ENCODE data around the gene UNC5B.

UNC5B gene

GRCh38 chr10:71212318-71213126, at the start of gene UNC5B:
TSS of gene UNC5B (plus strand) at chr10:71212570. CDS start at chr10:71212986, 416 bp downstream.
- H3K4me1 Mint-ChIP-seq = peaks cover 6% of the 10 kb centered on the region
- H3K36me3 Mint-ChIP-seq = no peaks in the 10 kb centered on the region
- ATAC-seq = peak; percentile 68
- peak within 1 kb of the TSS; percentile 56 for H3K4me3 Mint-ChIP-seq
- no peak within 1 kb of the TSS for H3K27ac Mint-ChIP-seq
- H3K9me3 Mint-ChIP-seq = no peaks in the 10 kb centered on the region
- peaks cover 75% of the 10 kb centered on the region for H3K27me3 Mint-ChIP-seq

DNA sequence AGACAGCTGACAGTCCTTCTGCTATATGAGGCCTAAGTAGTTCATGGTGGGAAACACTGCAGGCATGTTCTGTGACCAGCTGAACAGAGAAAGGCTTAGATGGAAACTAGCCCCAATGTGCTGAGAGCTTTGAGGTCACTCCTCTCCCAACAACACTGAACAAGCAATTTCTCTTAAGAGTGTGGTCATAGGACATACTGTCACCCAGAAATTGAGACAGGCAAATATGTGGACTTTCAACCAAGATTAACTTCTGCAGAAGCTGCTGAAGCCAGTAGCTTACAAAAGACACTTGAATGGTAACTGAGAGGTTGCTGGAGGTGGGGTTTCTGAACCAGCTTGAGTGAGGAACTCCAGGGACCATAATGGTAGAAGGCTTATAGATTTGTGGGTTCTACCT, 38.9 kb upstream of the UNC5B start:
- no peak for ATAC-seq
- no peak overlapping the region for H3K4me3 Mint-ChIP-seq

GRCh38 chr10:71176661-71177060, 35.7 kb upstream of the UNC5B start:
- H3K27ac Mint-ChIP-seq = no peak overlapping the region
- no peaks in the 10 kb centered on the region for H3K4me1 Mint-ChIP-seq
- ATAC-seq = no peak
- H3K36me3 Mint-ChIP-seq = no peaks in the 10 kb centered on the region
- no peaks in the 10 kb centered on the region for H3K9me3 Mint-ChIP-seq
- no peak overlapping the region for H3K4me3 Mint-ChIP-seq
- peaks cover 14% of the 10 kb centered on the region for H3K27me3 Mint-ChIP-seq

More for the DNA sequence above, 38.9 kb upstream of the UNC5B start:
- Mint-ChIP-seq H3K27me3 (peaks cover 14% of the 10 kb centered on the region), H3K27ac (no peak overlapping the region), H3K9me3 (no peaks in the 10 kb centered on the region), H3K36me3 (no peaks in the 10 kb centered on the region), H3K4me1 (no peaks in the 10 kb centered on the region)

GRCh38 chr10:71177651-71178199, 34.6 kb upstream of the UNC5B start:
- H3K4me1 Mint-ChIP-seq = no peaks in the 10 kb centered on the region
- H3K9me3 Mint-ChIP-seq = no peaks in the 10 kb centered on the region
- H3K36me3 Mint-ChIP-seq = no peaks in the 10 kb centered on the region
- ATAC-seq = no peak
- H3K4me3 Mint-ChIP-seq = no peak overlapping the region
- peaks cover 14% of the 10 kb centered on the region for H3K27me3 Mint-ChIP-seq
- no peak overlapping the region for H3K27ac Mint-ChIP-seq

DNA sequence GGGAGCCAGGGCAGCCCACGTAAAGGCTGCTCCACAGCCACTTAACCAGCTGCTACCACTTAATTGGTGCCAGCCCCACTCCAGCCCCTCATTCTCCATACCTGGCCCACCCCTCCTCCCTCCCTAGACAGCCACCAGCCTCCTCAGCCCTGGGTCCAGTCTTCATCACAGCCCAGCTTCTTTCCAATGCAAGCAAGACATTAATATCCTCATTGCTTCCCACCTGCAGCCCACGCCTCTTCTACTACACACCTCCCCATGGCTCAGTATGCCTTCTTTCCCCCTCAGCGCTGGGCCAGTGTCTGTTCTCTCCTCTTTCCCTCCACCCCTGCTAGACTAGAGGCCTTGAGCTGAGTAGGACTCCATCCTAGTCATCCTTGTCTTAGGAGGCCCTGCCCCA, 33.5 kb upstream of the UNC5B start:
- no peaks in the 10 kb centered on the region for H3K9me3 Mint-ChIP-seq
- ATAC-seq = no peak
- no peaks in the 10 kb centered on the region for H3K4me1 Mint-ChIP-seq
- no peaks in the 10 kb centered on the region for H3K36me3 Mint-ChIP-seq
- H3K27me3 Mint-ChIP-seq = peaks cover 14% of the 10 kb centered on the region
- no peak overlapping the region for H3K27ac Mint-ChIP-seq
- no peak overlapping the region for H3K4me3 Mint-ChIP-seq

DNA sequence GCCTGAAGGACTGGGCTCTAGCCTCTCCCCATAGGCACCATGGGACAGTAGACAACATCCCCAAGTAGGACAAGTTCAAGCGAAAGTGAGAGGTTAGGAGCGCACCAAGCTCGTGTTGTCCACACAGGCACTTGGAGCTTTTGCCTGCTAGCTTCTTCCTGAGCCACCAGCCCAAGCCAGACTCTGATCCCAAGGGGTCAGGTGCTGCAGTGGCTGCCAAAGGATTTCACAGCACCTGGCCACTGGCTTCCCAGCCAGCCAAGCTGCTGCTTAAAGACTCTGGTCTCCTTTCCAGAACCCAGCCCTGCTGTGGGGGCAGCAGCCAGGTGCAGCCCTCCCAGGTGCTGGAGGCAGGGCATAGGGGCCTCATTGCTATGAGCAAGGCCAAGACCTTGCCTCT, 33.0 kb upstream of the UNC5B start:
- no peak for ATAC-seq
- Mint-ChIP-seq H3K27ac (no peak overlapping the region), H3K27me3 (peaks cover 15% of the 10 kb centered on the region), H3K4me1 (no peaks in the 10 kb centered on the region), H3K36me3 (no peaks in the 10 kb centered on the region), H3K4me3 (no peak overlapping the region), H3K9me3 (no peaks in the 10 kb centered on the region)

DNA sequence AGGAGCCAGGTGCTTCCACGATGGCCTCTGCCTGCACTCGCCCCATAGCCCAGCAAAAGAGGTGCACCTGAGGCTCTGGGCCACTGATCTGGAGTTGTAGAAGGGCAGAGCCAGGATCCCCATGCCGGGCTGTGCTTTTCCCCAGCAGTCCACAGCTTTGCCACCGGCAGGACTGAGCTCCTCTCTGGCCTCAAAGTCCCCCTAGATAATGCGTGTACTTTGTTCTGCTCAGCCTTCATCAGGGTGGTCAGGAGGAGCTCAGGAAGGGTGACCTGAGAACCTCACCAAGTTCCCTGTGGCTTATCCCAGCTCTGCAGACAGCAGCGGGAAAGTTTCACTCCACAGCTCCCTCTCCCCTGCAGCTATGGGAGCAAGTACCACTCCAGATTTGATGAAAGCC, 27.9 kb upstream of the UNC5B start:
- peaks cover 40% of the 10 kb centered on the region for H3K27me3 Mint-ChIP-seq
- H3K27ac Mint-ChIP-seq = no peak overlapping the region
- H3K4me1 Mint-ChIP-seq = no peaks in the 10 kb centered on the region
- ATAC-seq = no peak
- no peaks in the 10 kb centered on the region for H3K36me3 Mint-ChIP-seq
- no peaks in the 10 kb centered on the region for H3K9me3 Mint-ChIP-seq
- H3K4me3 Mint-ChIP-seq = no peak overlapping the region

DNA sequence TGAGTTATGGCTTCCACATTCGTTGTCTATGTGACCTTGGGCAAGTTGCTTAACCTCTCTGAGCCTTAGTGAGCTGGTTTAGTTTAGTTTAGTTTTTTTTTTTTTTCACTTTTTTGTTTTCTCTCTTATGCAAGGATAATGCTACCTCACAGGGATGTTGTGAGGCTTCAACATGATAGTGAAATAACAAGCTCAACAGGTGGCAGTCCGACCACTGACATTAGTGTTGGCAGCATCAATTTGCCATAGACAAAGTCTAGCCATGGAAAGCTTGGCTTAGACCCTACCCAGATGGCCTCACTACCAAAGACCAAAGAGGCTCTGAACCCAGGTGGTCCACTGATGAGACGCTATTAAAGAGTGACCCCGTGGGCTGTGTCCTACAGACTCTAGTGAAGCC, 27.2 kb upstream of the UNC5B start:
- no peak overlapping the region for H3K4me3 Mint-ChIP-seq
- no peaks in the 10 kb centered on the region for H3K36me3 Mint-ChIP-seq
- no peak overlapping the region for H3K27ac Mint-ChIP-seq
- ATAC-seq = no peak
- no peaks in the 10 kb centered on the region for H3K4me1 Mint-ChIP-seq
- H3K27me3 Mint-ChIP-seq = peaks cover 48% of the 10 kb centered on the region
- H3K9me3 Mint-ChIP-seq = no peaks in the 10 kb centered on the region

DNA sequence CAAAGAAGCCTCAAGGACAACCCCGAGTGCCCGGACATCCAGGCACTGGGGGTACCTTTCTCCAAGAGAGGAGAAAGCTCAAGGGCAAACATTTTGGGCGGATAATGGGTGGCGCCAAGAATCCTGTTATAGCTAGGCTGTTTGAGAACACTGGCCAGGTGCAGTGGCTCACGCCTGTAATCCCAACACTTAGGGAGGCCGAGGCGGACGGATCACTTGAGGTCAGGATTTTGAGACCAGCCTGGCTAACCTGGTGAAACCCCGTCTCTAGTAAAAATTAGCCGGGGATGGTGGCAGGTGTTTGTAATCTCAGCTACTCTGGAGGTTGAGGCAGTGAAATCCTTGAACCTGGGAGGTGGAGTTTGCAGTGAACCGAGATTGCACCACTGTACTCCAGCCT, 25.2 kb upstream of the UNC5B start:
- Mint-ChIP-seq H3K27me3 (peaks cover 64% of the 10 kb centered on the region), H3K9me3 (no peaks in the 10 kb centered on the region), H3K27ac (no peak overlapping the region), H3K4me3 (no peak overlapping the region), H3K36me3 (no peaks in the 10 kb centered on the region), H3K4me1 (no peaks in the 10 kb centered on the region)
- ATAC-seq = no peak

DNA sequence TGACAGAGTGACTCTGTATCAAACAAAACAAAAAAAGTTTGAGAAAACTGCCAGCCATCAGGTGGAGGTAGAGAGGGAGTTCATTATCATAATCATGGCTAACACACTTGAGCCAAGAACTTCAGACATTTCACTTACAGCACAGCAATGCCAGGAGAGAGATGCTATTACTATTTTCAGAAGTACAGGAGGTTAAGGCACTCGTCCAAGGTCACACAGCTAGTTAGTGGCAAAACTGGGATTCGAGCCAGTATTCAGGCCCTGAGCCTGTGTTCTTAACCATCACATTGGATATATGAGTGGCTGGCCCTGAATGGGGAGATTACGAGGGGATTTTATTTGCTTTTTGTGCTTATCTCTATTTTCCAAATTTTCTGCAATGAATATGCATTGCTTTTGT, 24.8 kb upstream of the UNC5B start:
- ATAC-seq = no peak
- no peaks in the 10 kb centered on the region for H3K4me1 Mint-ChIP-seq
- H3K27me3 Mint-ChIP-seq = peaks cover 64% of the 10 kb centered on the region

GRCh38 chr10:71188201-71188600, 24.2 kb upstream of the UNC5B start:
- H3K27me3 Mint-ChIP-seq = peaks cover 69% of the 10 kb centered on the region
- ATAC-seq = no peak
- H3K4me3 Mint-ChIP-seq = no peak overlapping the region
- H3K9me3 Mint-ChIP-seq = no peaks in the 10 kb centered on the region
- H3K27ac Mint-ChIP-seq = no peak overlapping the region
- H3K4me1 Mint-ChIP-seq = no peaks in the 10 kb centered on the region
- no peaks in the 10 kb centered on the region for H3K36me3 Mint-ChIP-seq

More for the DNA sequence above, 24.8 kb upstream of the UNC5B start:
- H3K36me3 Mint-ChIP-seq = no peaks in the 10 kb centered on the region
- no peaks in the 10 kb centered on the region for H3K9me3 Mint-ChIP-seq
- no peak overlapping the region for H3K27ac Mint-ChIP-seq
- H3K4me3 Mint-ChIP-seq = no peak overlapping the region

DNA sequence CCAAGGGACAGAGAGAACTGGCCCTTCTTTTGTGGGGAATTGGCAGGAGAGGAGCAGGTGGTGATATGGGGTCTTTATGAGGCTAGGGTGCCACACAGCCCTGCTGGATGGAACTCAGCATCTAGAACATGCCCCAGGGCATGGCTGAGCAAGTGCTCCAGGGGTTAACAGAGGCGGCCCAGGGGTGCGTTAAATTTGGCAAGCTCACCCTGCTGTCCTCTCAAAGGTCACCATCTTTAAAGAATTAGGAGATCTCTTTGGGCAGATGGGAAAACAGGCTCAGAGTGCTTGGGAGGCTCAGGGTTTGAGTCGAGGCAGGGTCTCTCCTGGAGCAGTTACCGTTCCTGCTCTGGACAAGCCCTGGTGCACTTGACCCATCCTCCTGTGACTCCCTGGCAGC, 21.4 kb upstream of the UNC5B start:
- Mint-ChIP-seq H3K27me3 (peaks cover 56% of the 10 kb centered on the region), H3K4me1 (no peaks in the 10 kb centered on the region), H3K4me3 (no peak overlapping the region), H3K9me3 (no peaks in the 10 kb centered on the region), H3K36me3 (no peaks in the 10 kb centered on the region), H3K27ac (no peak overlapping the region)
- no peak for ATAC-seq

GRCh38 chr10:71191551-71192076, 20.8 kb upstream of the UNC5B start:
- no peak overlapping the region for H3K27ac Mint-ChIP-seq
- no peak for ATAC-seq
- H3K36me3 Mint-ChIP-seq = no peaks in the 10 kb centered on the region
- peaks cover 50% of the 10 kb centered on the region for H3K27me3 Mint-ChIP-seq
- peaks cover 2% of the 10 kb centered on the region for H3K9me3 Mint-ChIP-seq
- H3K4me1 Mint-ChIP-seq = no peaks in the 10 kb centered on the region
- H3K4me3 Mint-ChIP-seq = no peak overlapping the region

DNA sequence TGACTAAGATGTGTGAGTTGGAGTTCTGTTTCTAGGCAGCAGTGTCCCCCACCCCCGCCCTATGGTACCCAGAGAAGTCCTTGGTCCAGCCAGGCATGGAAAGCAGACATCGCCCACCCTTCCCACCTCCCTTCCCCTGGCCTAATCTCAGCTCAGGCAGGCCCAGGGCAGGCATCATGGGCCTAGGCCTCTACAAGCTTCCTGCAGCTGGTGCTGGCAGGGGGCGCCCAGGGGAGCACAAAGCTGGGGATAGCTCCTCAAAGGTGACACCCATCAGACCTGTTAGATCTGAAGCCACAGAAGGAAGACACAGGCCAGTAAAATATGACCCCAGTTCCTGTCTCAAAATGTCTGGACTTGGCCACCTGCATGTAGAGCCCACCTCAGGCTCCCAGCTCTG, 18.9 kb upstream of the UNC5B start:
- no peaks in the 10 kb centered on the region for H3K36me3 Mint-ChIP-seq

DNA sequence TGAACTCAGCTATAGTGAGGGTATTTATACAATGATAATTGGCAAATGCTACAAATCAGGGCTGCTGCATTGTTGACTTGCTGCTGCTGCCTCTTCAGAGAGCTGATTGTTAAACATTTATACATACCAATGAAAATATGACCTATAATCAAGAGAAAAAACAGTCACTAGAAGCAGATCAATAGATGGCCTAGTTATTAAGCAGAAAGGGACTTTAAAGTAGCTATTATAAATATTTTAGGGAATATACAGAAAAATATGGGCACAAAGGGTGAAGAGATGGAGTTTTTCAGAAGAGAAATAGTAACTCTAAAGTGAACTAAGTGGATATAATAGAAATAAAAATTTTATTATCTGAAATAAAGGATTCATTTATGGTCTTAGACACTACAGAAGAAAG, 14.4 kb upstream of the UNC5B start:
- no peaks in the 10 kb centered on the region for H3K4me1 Mint-ChIP-seq
- H3K9me3 Mint-ChIP-seq = peaks cover 16% of the 10 kb centered on the region
- no peak overlapping the region for H3K4me3 Mint-ChIP-seq
- peaks cover 6% of the 10 kb centered on the region for H3K27me3 Mint-ChIP-seq
- H3K27ac Mint-ChIP-seq = no peak overlapping the region
- no peak for ATAC-seq
- no peaks in the 10 kb centered on the region for H3K36me3 Mint-ChIP-seq

More for the DNA sequence above, 18.9 kb upstream of the UNC5B start:
- Mint-ChIP-seq H3K4me3 (no peak overlapping the region), H3K9me3 (peaks cover 12% of the 10 kb centered on the region), H3K4me1 (no peaks in the 10 kb centered on the region), H3K27me3 (peaks cover 36% of the 10 kb centered on the region), H3K27ac (no peak overlapping the region)
- ATAC-seq = no peak

- Mint-ChIP-seq H3K27me3 (peaks cover 6% of the 10 kb centered on the region), H3K36me3 (no peaks in the 10 kb centered on the region), H3K4me3 (no peak overlapping the region)
Observed at GRCh38 chr10:71201849-71202248, 10.5 kb upstream of the UNC5B start.

More at GRCh38 chr10:71201849-71202248, 10.5 kb upstream of the UNC5B start:
- Mint-ChIP-seq H3K9me3 (peaks cover 13% of the 10 kb centered on the region), H3K27ac (no peak overlapping the region), H3K4me1 (no peaks in the 10 kb centered on the region)
- no peak for ATAC-seq

Data from stimulated activated memory B cell treated with anti-CD40 and anti-IgM and Interleukin-4, amounts not matched to agents 10 μg/mL and 1 μg/mL and 100 μg/mL, for 72 hours (primary cell).